Posterior cingulate gyrus (tissue), 11 donors: ENCODE results near the gene MAP4K1.
"Not testable (repeated sequence)": the region's sequence is repeated elsewhere in the genome, so short reads cannot be mapped to it uniquely, and the experiment has no call there.

Source experiments
- DNase-seq, 10 donors: peaks; one replicate each; pipeline versions ENCODE4 v3.0.0 to v3.0.0-alpha.2; 2020 to 2021; ENCODE audit warnings: mixed read lengths in 3 of 10
- intact Hi-C: fragments of 100-400 bp; cut with DNase I; formaldehyde crosslinking; loops from one replicate; pipeline ENCODE4 v1.15.1; 2023

MAP4K1 gene

DNA sequence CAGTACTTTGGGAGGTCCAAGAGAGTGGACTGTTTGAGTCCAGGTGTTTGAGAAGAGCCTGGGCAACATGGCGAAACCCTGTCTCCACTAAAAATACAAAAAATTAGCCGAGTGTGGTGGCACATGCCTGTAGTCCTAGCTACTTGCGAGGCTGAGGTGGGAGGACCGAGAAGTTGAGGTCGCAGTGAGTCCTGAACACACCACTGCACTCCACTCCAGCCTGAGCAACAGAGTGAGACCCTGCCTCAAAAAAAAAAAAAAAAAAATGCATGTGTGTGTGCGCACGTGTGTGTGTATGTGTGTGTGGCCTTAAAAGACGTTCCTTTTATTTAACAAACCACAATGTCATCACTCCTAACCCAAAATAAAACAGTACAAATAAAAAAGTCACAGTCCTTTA is 62.6 kb downstream of the MAP4K1 start:
- peak in 1 of 10 donors; percentile 30 for DNase-seq
- intact Hi-C loops, result no loop called here

GRCh38 chr19:38554676-38555141 is 63.0 kb downstream of the MAP4K1 start:
- intact Hi-C loops, result no loop called here

DNA sequence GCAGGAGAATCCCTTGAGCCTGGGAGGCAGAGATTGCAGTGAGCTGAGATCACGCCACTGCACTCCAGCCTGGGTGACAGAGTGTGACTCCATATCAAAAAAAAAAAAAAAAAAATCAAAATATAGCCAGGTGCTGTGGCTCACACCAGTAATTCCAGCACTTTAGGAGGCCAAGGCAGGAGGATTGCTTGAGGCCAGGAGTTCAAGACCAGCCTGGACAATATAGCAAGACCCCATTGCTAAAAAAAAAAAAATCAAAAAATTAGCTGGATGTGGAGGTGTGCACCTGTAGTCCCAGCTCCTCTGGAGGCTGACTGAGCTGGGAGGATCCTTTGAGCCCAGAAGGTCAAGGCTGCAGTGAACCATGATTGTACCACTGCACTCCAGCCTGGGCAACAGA is 64.5 kb downstream of the MAP4K1 start:
- DNase-seq, intact Hi-C loops: not testable (repeated sequence)

More at GRCh38 chr19:38554676-38555141, 63.0 kb downstream of the MAP4K1 start:
- DNase-seq, result no peak

- peak in 2 of 10 donors; percentile 25 to 69 for DNase-seq
- intact Hi-C loops, result no loop called here
Measured at GRCh38 chr19:38551450-38551813, 66.3 kb downstream of the MAP4K1 start.

GRCh38 chr19:38550376-38550775 is 67.4 kb downstream of the MAP4K1 start:
- peak in 1 of 10 donors; percentile 5 for DNase-seq
- intact Hi-C loops, result no loop called here

DNA sequence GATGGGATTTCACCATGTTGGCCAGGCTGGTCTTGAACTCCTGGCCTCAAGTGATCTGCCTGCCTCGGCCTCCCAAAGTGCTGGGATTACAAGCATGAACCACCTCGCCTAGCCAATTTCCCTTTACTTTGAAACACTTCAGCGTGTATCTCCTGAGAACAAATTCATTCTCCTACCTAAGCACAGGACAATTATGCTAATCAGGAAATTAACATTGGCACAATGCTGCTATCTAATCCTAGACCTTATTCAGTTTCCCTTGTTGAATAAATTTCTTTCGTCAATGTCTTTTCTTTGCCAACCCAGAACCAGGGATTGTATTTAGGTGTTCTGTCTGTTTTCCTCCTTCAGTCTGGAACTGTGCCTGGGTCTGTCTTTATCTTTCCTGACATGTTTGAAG is 67.8 kb downstream of the MAP4K1 start:
- no peak for DNase-seq
- intact Hi-C loops, result no loop called here

DNA sequence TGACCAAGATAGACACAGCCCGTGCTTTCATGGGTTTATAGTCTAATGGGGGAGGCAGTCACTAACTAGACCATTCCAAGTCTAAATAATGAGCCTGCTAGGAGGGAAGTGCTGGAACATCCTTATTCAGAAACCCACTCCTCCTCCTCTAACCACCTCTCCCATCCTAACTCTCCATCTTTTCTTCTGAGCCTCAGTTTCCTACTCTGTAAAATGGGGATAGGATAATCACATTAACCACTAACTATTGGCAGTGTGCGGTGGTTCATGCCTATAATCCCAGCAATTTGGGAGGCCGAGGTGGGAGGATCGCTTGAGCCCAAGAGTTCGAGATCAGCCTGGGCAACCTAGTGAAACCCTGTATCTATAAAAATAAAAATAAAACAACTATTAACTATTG is 68.7 kb downstream of the MAP4K1 start:
- DNase-seq, result peak in 1 of 10 donors; percentile 3
- intact Hi-C loops, result no loop called here

- intact Hi-C loops, result no loop called here
Measured at GRCh38 chr19:38547421-38547820, 70.3 kb downstream of the MAP4K1 start.

GRCh38 chr19:38545596-38545995 is 72.2 kb downstream of the MAP4K1 start:
- intact Hi-C loops, result loop anchor here (2.0 kb wide), 1 partner anchor 385 kb away; the partner anchor contains the start of genes MRPS12 and SARS2
- DNase-seq, result peak in 1 of 10 donors; percentile 39

More at GRCh38 chr19:38547421-38547820, 70.3 kb downstream of the MAP4K1 start:
- DNase-seq, result no peak

DNA sequence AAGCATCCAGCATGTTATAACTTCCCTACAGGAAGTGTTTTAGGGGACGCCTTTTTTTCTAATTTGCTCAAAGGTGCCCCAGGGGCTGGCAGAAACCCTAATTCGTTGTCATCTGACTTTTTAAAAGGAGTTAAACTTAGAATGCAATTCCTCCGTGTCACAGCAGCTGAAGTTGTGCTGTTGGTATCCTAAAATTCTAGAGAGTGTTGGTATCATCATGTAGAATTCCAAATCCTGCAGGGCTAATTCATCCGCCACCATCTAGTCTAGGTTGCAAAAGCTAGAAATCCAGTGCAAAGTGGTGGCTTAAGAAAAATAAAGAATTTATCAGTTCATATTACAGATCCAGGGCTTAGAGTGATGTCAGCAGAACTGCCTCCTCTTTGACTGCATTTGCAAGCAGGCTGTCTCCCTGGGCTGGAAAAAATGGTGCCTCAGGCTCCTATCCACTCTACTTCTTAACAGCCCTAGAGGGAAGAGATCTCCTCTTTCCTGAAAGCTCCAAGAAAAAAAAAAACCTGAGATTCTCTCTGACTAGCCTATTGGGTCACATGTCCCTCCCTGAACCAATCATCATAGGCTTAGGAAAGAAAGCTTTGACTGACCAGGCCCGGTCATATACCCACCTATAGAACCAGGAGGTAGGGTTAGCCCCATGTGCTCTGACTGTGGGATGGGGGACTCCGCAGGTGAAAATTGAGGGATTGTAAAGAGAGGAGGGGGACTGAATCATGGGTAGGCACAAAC is 73.0 kb downstream of the MAP4K1 start:
- peak in 2 of 10 donors; percentile 21 to 26 for DNase-seq
- intact Hi-C loops, result loop anchor here (2.0 to 5.0 kb wide), 2 partner anchors 88 to 386 kb away; partner anchors contain the start of genes MRPS12 and SARS2

GRCh38 chr19:38543807-38544568 is 73.8 kb downstream of the MAP4K1 start:
- intact Hi-C loops, result loop anchor here (2.0 to 5.0 kb wide), 2 partner anchors 88 to 387 kb away; partner anchors contain the start of genes MRPS12 and SARS2

GRCh38 chr19:38543286-38543806 is 74.4 kb downstream of the MAP4K1 start:
- DNase-seq, result no peak
- intact Hi-C loops, result loop anchor here (5.0 kb wide), 1 partner anchor 89 kb away; no protein-coding TSS in a partner anchor

More at GRCh38 chr19:38543807-38544568, 73.8 kb downstream of the MAP4K1 start:
- peak; percentile 69 to 98 (median 84) for DNase-seq

GRCh38 chr19:38542040-38542439 is 75.7 kb downstream of the MAP4K1 start:
- intact Hi-C loops, result loop anchor here (5.0 kb wide), 1 partner anchor 90 kb away; no protein-coding TSS in a partner anchor
- DNase-seq, result no peak

GRCh38 chr19:38539751-38540150 is 78.0 kb downstream of the MAP4K1 start:
- intact Hi-C loops, result loop anchor here (5.0 kb wide), 1 partner anchor 93 kb away; no protein-coding TSS in a partner anchor
- DNase-seq, result no peak

DNA sequence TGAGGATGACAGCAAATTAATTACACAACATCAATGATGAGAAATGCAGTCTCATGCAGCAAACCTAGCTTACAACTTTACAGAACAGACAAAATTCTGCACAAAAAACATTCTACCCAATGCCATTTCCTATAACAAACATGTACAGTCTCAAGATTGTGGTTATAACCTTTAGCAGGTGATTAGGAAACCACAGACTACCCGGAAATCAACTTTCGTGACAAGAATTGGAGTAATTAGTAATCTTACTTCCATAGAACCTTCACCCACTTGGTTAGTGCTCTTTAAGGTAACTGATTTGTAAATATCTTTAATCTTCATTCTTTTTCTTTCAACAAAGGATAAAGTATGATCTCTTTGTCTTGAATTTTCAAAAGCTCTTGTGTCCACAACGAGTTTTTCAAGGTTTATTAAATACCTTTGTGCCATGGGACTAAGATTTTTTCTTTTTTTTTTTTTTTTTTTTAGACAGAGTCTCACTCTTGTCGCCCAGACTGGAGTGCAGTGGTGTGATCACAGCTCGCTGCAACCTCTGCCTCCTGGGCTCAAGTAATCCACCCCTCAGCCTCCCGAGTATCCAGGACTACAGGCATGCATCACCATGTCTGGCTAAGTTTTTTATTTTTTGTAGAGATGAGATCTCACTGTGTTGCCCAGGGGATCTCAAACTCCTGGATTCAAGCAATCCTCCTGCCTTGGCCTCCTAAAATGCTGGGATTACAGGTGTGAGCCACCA is 78.8 kb downstream of the MAP4K1 start:
- intact Hi-C loops, result no loop called here
- peak in 1 of 10 donors; percentile 7 for DNase-seq

DNA sequence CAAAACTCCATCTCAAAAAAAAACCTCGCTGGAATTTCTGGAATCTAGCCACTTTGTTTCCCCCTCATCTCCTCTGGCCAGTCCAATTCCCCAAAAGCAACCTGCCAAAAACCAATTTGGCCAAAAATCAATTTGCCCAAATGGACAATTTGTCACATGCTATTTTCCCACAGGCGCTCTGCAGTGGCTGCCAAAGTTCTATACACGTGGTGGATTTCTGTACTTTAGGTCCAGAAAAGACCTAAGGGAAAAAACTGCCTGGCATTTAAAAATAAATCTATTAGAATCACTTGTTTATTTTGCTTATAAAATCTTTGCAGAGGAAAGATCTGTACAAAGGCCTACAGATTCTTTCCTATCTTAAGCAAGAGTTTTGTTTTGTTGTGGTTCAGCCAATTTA is 79.4 kb downstream of the MAP4K1 start:
- intact Hi-C loops, result no loop called here
- peak in 1 of 10 donors; percentile 38 for DNase-seq
